ENCODE results near the gene LRRC75B.

Gene LRRC75B

DNA sequence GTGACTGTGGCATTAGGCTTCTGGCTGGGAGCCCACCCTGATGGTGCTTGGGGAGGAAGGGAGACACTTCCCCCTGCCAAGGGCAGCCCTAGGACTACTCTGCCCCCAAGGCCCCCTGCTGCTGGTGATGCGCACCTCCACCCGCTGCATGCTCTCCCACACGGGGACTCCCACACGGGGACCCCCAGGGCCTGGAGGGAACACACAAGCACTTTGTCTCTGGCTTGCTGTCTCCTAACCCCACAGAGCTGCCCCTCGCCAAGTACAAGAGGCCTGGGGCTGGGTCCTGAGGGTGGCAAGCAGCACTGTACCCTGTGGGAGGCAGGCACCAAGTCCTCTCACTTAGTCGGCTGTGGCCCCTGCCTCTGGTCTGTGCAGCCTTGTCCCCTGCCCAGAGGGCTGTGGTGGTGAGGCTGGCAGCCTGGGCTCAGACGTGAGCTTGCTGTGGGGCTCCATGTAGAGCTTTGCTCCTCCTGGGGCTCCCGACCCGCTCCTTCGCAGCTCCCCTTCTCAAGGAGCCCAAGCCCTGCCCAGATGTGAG is 7.9 kb downstream of the LRRC75B start:
- DNase-seq: no peak

DNA sequence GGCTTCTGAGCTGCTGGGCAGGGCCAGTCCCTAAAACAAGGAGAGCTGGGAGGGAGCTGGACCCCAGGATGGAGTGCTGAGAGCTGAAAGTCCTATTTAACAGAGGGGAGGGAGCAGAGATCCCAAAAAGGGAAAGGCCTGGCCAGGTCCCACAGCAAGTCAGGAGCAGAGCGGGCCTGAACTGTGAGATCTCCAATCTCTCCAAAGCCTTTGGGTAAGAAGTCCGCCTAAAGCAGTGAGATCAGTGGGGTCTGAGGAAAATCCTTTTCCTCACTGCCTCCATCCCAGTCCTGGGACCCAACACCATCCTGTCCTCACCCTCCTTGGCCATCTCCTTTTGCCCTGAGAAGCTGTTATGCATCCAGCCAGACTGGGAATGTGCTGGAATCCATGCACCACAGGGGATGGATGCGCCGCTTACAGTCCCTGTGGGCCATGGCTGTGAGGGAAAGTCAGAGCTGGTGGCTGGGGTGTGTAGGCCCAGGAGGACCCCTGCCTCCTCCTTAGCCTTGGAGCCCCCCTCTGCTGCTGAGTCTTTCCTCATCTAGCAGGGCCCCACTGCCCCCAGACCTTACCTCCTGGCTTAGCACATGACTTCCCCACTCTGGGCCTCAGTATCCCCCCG is 8.6 kb downstream of the LRRC75B start:
- DNase-seq: no peak

DNA sequence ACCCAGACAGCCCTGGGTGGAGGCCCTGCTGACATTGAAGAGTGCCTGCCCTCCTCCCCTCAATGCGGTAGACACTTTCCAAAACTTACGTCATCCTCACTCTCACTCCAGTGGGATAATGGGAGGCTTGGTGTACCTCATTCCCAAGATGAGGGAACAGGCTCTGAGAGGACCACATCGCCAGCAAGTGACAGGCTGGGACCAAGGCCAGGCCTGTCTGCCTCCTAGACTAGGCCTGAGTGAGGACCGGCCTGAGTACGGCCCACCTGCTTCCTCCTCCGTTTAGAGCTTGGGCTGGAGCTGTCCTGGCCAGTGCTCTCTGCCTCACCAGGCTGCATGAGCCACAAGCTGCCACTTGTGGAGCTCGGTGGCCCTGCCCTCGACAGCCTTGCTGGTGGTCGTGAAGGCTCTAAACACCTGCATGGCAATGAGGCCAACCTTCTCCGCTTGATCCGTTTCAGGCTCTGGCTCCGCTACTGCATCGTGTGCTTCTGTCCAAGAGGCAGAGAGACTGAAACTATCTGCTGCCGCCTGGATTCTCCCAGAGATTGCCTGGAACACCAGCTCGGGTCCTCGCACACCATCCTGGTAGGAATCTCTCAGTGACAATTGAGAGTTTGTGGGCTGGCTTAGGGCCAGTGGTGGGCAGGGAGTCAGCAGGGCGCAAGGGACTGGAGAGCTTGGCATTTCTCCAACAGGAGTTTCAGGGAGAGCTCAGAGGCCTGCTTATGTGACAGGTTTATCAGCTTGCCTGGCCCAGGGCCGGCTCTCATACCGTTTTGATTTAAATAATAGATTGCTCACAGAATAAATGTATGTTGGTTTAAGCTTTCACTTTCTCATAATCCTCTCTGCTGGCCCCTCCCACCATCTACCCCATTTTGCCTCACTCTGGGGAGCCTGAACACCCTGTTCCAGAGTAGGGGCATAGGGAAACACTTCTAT is 9.4 kb downstream of the LRRC75B start:
- no peak for DNase-seq

- DNase-seq: no peak
These were observed 10.6 kb downstream of the LRRC75B start for GRCh38 chr22:24582056-24582814.

GRCh38 chr22:24580276-24580675 is 12.6 kb downstream of the LRRC75B start:
- DNase-seq: no peak

DNA sequence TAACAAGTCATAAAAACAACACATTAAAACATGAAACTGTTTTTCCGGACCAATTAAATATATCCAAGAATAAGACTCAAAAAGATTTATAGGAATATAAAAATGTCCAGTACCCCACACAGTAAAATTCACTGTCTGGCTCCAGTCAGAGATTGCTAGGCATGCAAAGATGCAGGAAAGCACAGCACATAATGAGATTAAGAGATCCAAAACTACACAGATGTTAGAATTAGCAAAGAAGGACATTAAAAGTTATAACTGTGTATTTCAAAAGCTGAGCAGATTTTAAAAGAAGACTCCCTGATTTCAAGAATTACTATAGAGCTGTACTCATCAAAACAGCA is 13.6 kb downstream of the LRRC75B start:
- DNase-seq: no peak

GRCh38 chr22:24578355-24579257 is 14.3 kb downstream of the LRRC75B start:
- no peak for DNase-seq

DNA sequence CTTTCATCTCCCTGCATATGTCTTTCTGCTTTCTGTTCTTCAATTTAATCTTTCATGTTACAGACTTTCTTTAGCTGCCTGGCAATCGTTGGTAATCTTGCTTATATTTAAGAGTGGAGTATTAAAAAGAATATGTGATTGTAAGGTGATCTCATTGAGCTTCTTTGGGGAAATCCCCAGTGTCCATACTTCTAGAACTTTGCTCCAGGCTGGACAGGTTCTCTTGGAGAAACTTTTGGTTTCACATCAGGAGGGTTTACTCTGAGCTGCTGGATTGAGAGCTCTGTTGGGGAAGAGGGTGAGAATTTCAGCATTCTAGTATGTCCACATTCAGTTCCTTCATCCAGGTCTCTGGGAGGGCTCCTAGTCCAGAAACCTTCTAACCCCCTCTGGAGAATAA is 16.1 kb downstream of the LRRC75B start:
- no peak for DNase-seq

DNA sequence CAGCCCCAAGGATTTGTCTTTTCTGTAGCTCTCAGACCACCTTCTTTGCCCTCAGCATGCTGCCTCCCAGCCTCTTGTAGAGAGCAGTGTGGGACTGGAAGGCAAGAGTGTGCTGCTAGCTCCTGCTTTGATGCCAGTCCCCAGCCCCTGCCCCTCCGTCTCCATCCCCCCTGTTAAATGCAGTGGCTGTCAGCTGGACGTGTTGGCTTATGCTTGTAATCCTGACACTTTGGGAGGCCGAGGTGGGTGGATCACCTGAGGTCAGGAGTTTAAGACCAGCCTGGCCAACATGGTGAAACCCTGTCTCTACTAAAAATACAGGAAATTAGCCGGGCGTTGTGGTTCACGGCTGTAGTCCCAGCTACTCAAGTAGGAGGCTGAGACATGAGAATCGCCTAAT is 21.6 kb downstream of the LRRC75B start:
- DNase-seq: no peak

DNA sequence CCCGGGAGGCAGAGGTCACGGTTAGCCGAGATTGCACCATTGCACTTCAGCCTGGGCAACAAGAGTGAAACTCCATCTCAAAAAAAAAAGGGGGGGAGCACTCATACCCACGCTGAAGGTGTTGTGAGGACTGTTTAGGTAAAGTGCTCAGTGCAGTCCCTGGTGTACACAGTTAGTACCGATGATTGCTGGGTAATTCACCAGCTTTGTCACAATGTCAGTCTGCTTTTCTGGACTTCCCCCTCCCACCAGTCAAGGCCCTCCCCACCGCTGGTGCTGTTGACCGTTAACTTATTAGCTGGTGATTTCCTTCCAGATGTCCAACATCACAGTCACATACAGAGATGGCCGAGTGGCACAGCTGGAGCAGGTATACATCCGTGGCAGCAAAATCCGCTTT is 25.2 kb downstream of the LRRC75B start:
- no peak for DNase-seq

GRCh38 chr22:24566899-24567511 is 25.9 kb downstream of the LRRC75B start:
- no peak for DNase-seq

DNA sequence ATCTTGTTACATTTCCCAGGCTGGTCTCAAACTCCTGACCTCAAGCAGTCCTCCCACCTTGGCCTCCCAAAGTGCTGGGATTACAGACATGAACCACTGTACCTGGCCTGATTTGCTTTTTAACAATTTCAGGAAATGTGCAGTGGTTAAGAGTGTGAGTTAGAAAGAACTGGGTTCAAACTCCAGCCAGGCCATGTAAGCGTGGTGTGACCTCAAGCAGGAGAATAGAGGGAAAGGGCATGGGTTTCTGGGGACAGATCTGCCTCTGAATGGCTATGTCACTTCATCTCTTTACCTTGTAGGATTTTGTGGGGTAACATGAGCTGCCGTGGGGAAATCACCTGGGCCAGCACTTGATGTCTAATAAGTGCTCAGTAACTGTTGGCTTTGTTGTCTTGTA is 27.8 kb downstream of the LRRC75B start:
- no peak for DNase-seq

- no peak for DNase-seq
These were observed 28.4 kb downstream of the LRRC75B start for GRCh38 chr22:24564376-24565058.

GRCh38 chr22:24563246-24563645 is 29.6 kb downstream of the LRRC75B start:
- DNase-seq: no peak

DNA sequence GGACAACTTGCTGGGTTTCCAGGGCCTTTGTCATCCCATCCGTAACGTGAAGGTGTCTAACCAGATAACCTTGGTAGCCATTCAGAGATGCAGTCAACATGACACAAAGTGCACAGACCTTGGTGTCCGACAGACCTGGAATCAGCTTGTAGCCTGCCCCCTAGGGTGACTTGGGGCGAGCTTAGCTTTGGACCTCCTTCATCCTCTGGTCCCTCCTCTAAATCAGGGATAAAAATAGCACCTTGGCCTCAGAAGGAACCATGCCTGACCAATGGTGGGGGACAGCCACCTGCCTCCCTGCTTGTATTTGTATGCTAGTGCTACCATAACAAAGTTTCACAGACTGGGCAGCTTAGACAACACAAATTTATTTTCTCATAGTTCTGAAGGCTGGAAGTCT is 33.4 kb downstream of the LRRC75B start:
- no peak for DNase-seq

- peak; percentile 96 for DNase-seq
These were observed 37.5 kb downstream of the LRRC75B start, which contains the start of gene SNRPD3 for GRCh38 chr22:24555165-24556039. Gene SNRPD3 (plus strand): TSS chr22:24555999. CDS start chr22:24557675, 1,676 bp downstream.

- DNase-seq: no peak
These were observed 38.3 kb downstream of the LRRC75B start, which contains the start of gene GUCD1 for GRCh38 chr22:24554313-24555164. Gene GUCD1 (minus strand): TSS chr22:24555138. CDS start chr22:24554991, 147 bp downstream.

DNA sequence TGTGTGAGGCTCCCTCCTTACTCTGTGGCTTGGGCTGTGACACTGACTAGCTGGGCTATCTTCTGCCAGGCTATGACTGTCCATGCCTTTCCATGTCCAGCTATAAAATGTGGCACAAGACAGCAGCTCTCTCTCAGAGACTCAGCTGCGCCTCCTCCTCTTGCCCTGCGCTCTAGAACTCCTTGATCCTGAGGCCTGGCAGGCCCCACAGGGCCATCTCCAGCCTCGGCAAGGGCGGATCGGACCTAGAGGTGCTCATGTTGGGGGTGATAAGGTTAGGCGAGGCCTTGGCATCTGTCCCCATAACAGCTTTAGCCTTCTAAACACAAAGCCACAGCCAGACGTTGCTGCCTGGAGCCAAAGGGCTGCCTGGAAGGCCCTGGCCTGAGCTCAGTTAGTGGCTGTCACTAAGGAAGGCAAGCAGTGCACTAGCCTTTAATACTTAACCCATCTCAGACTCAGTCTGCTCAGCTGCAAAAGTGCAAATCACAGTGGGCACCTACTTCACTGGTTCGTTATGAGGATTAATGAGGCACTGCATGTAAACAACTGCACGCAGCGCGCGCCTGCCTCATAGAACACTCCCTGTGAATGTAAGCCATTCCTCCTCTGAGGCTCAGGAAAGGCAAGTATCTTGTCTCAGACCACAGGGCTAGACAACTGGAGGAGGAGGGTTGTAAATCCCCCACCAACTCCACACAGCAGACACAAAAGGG is 39.1 kb downstream of the LRRC75B start:
- no peak for DNase-seq
